ENCODE data around the gene CYP2B6. TPM values are rescaled to one million over a fixed set of nuclear protein-coding genes. Genes with fewer than 3 reads are reported as not detected.
"Not testable (repeated sequence)": the region's sequence is repeated elsewhere in the genome, so short reads cannot be mapped to it uniquely, and the experiment has no call there.

CYP2B6 gene
- total RNA-seq, 4 donors from 2014 or later, result not detected

DNA sequence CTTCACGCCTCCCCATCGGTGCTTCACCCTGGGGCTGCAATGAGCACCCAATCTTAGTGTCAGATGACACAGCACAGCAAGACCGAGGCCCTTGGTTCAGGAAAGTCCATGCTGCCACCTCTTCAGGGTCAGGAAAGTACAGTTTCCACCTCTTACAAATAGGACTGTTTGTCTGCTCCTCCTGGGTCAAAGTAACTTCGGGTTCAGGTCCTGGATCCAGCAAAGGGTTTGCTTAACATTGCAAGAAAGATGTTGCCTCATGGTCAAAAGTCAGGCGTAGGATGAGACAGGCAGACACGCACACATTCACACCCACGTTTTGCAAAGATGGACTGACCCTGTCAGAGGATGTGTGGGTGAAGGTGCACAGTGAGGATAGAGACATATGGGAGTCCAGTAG, 1.6 kb upstream of the CYP2B6 start:
- Histone ChIP-seq H3K4me1 (no peaks in the 10 kb centered on the region), H3K9me3 (peaks cover 0 to 18% (median 0%) of the 10 kb centered on the region in 3 donors), H3K27me3 (peaks cover 14% of the 10 kb centered on the region), H3K27ac (no peak overlapping the region), H3K36me3 (no peaks in the 10 kb centered on the region), H3K4me3 (no peak overlapping the region)
- TF ChIP-seq, protein P1, sequence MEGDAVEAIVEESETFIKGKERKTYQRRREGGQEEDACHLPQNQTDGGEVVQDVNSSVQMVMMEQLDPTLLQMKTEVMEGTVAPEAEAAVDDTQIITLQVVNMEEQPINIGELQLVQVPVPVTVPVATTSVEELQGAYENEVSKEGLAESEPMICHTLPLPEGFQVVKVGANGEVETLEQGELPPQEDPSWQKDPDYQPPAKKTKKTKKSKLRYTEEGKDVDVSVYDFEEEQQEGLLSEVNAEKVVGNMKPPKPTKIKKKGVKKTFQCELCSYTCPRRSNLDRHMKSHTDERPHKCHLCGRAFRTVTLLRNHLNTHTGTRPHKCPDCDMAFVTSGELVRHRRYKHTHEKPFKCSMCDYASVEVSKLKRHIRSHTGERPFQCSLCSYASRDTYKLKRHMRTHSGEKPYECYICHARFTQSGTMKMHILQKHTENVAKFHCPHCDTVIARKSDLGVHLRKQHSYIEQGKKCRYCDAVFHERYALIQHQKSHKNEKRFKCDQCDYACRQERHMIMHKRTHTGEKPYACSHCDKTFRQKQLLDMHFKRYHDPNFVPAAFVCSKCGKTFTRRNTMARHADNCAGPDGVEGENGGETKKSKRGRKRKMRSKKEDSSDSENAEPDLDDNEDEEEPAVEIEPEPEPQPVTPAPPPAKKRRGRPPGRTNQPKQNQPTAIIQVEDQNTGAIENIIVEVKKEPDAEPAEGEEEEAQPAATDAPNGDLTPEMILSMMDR (IDR thresholded peaks at IDR 0.05), result no peak
- TF ChIP-seq POLR2A (IDR thresholded peaks at IDR 0.05) (no peak), EP300 (IDR thresholded peaks at IDR 0.05) (no peak), POLR2AphosphoS5 (IDR thresholded peaks at IDR 0.05) (no peak)
- 63% methylated on average over 2 of the region's 7 CpGs; no CpG with 5 or more reads in 1 of the 2 donors for WGBS, 2 donors (ENCODE audit: low coverage in 1 of 2)
- no peak for ATAC-seq

- TF ChIP-seq POLR2A (IDR thresholded peaks at IDR 0.05) (no peak), EP300 (IDR thresholded peaks at IDR 0.05) (no peak), POLR2AphosphoS5 (IDR thresholded peaks at IDR 0.05) (no peak)
- TF ChIP-seq, protein P1 (IDR thresholded peaks at IDR 0.05), result no peak
- Histone ChIP-seq H3K4me1 (no peaks in the 10 kb centered on the region), H3K9me3 (peaks cover 0 to 5% (median 0%) of the 10 kb centered on the region in 3 donors), H3K4me3 (no peak overlapping the region), H3K27me3 (peaks cover 10% of the 10 kb centered on the region), H3K27ac (no peak overlapping the region), H3K36me3 (no peaks in the 10 kb centered on the region)
- WGBS, 2 donors (ENCODE audit: low coverage in 1 of 2), result 86 to 88% methylated on average over 2 of the region's 2 CpGs
- ATAC-seq, result no peak
These were observed 4.3 kb downstream of the CYP2B6 start for GRCh38 chr19:40995355-40995754.

GRCh38 chr19:40999018-40999417, 7.9 kb downstream of the CYP2B6 start:
- H3K9me3 ChIP-seq, H3K36me3 ChIP-seq, H3K4me1 ChIP-seq, H3K27ac ChIP-seq, ATAC-seq, H3K4me3 ChIP-seq: not testable (repeated sequence)
- peaks cover 17% of the 10 kb centered on the region for H3K27me3 ChIP-seq
- 43% methylated on average over 1 of the region's 2 CpGs; no CpG with 5 or more reads in 1 of the 2 donors for whole genome bisulfite sequencing, 2 donors (ENCODE audit: low coverage in 1 of 2)

- 51 to 69% methylated on average over 3 of the region's 3 CpGs for WGBS, 2 donors (ENCODE audit: low coverage in 1 of 2)
- Histone ChIP-seq H3K9me3 (peaks cover 0 to 5% (median 0%) of the 10 kb centered on the region in 3 donors), H3K27me3 (peaks cover 21% of the 10 kb centered on the region), H3K36me3 (no peaks in the 10 kb centered on the region), H3K4me1 (no peaks in the 10 kb centered on the region), H3K4me3 (no peak overlapping the region), H3K27ac (no peak overlapping the region)
- TF ChIP-seq, protein P1 (IDR thresholded peaks at IDR 0.05), result no peak
- TF ChIP-seq EP300 (IDR thresholded peaks at IDR 0.05) (no peak), POLR2AphosphoS5 (IDR thresholded peaks at IDR 0.05) (no peak), POLR2A (IDR thresholded peaks at IDR 0.05) (no peak)
- no peak for ATAC-seq
These were observed 9.2 kb downstream of the CYP2B6 start for GRCh38 chr19:41000310-41000737.

DNA sequence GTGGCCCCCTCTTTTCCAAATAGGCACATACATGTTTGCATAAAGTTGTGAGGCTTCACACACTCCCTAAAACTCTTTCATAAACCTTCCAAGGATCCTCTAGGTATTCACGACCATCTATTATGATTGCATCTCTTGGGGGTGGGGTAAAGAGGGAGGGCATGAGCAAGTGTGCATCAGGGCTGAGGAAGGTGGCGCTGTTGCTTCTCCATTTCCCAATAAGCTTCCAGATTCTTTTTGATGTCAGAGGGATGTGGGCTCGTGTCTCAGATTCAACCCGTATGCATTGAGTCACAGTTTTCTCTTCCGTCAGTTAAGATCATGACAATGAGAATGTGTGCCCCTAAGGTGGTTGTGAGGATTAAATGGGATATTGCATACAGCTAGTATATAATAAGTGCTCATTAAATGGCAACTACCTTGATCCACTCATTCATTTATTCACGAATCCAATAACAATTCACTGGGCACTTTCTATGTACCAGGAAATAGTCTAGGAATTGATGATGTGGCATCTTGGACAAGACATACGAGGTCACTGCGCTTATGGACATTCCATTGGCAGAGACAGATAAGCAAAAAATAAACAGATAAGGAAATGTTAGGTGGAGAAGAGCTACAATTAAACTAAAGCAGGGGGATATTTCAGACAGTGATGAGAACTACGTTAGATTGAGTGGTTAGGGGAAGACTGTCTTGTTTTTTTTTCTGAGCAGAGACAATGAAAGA, 10.3 kb downstream of the CYP2B6 start:
- TF ChIP-seq, protein P1 (IDR thresholded peaks at IDR 0.05), result no peak
- TF ChIP-seq POLR2A (IDR thresholded peaks at IDR 0.05) (no peak), POLR2AphosphoS5 (IDR thresholded peaks at IDR 0.05) (no peak), EP300 (IDR thresholded peaks at IDR 0.05) (no peak)
- H3K4me1 ChIP-seq, result no peaks in the 10 kb centered on the region
- H3K27ac ChIP-seq, result no peak overlapping the region
- H3K9me3 ChIP-seq, result peaks cover 0 to 5% (median 0%) of the 10 kb centered on the region in 3 donors
- no peaks in the 10 kb centered on the region for H3K36me3 ChIP-seq
- ATAC-seq, result no peak
- 57 to 63% methylated on average over 9 of the region's 9 CpGs for whole genome bisulfite sequencing, 2 donors (ENCODE audit: low coverage in 1 of 2)
- peaks cover 29% of the 10 kb centered on the region for H3K27me3 ChIP-seq
- H3K4me3 ChIP-seq, result no peak overlapping the region

DNA sequence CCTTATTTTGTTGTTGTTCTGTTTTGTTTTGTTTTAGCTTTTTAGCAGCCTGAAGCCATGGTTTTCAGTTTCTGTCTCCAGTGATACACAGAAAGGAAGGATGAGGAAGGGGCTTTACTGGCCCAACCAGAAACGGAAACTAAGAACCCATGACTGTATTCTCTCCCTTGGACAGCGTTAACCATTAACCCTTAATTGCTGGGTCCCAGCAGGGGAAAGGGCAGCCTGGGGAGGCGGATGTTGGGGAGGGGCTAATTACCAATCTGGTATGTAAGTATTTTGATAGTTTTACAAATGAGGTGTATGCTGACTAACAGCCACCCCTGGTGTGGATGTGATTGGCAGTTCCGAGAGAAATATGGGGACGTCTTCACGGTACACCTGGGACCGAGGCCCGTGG, 12.6 kb downstream of the CYP2B6 start:
- ATAC-seq, result not testable (repeated sequence)

More for the DNA sequence above, 12.6 kb downstream of the CYP2B6 start:
- not testable (repeated sequence) for H3K27ac ChIP-seq, H3K4me3 ChIP-seq, H3K36me3 ChIP-seq, H3K9me3 ChIP-seq, H3K4me1 ChIP-seq
- H3K27me3 ChIP-seq, result peaks cover 40% of the 10 kb centered on the region
- WGBS, 2 donors (ENCODE audit: low coverage in 1 of 2), result 18 to 40% methylated on average over 1 to 3 of the region's 8 CpGs

Measured in gastroesophageal sphincter (tissue), 4 donors.